ENCODE results near the gene TNIP2. TPM values are rescaled to one million over a fixed set of nuclear protein-coding genes. Genes with fewer than 3 reads are reported as not detected.
A peak's percentile ranks its signal among the peaks of the same experiment; 100 is the strongest.
"Not testable (repeated sequence)": the region's sequence is repeated elsewhere in the genome, so short reads cannot be mapped to it uniquely, and the experiment has no call there.

TNIP2 gene
- total RNA-seq, 4 donors from 2014 or later = 135 to 255 (median 145) TPM

GRCh38 chr4:2744576-2745270 is 11.4 kb downstream of the TNIP2 start:
- Histone ChIP-seq H3K4me1 (peaks cover 0 to 18% (median 9%) of the 10 kb centered on the region in 4 donors), H3K4me3 (no peak overlapping the region), H3K9me3 (no peaks in the 10 kb centered on the region), H3K27ac (no peak overlapping the region), H3K27me3 (no peaks in the 10 kb centered on the region), H3K36me3 (peaks cover 0 to 69% (median 0%) of the 10 kb centered on the region in 3 donors)
- peak in 1 of 3 donors; percentile 47 for DNase-seq
- TF ChIP-seq POLR2A (IDR thresholded peaks at IDR 0.05) (no peak), CTCF (IDR thresholded peaks at IDR 0.05) (no peak)

GRCh38 chr4:2743518-2744445 is 12.4 kb downstream of the TNIP2 start:
- Histone ChIP-seq H3K27me3 (no peaks in the 10 kb centered on the region), H3K4me3 (no peak overlapping the region), H3K9me3 (no peaks in the 10 kb centered on the region), H3K36me3 (peaks cover 0 to 69% (median 0%) of the 10 kb centered on the region in 3 donors), H3K27ac (no peak overlapping the region), H3K4me1 (peaks cover 0 to 18% (median 9%) of the 10 kb centered on the region in 4 donors)
- DNase-seq = peak in 1 of 3 donors; percentile 61
- TF ChIP-seq CTCF (IDR thresholded peaks at IDR 0.05) (no peak), POLR2A (IDR thresholded peaks at IDR 0.05) (no peak)

GRCh38 chr4:2742823-2743517 is 13.2 kb downstream of the TNIP2 start:
- H3K36me3 ChIP-seq = peaks cover 0 to 69% (median 0%) of the 10 kb centered on the region in 3 donors
- H3K4me3 ChIP-seq = no peak overlapping the region

GRCh38 chr4:2742081-2742822 is 13.9 kb downstream of the TNIP2 start:
- H3K27me3 ChIP-seq = no peaks in the 10 kb centered on the region
- TF ChIP-seq CTCF (IDR thresholded peaks at IDR 0.05) = no peak
- no peak for TF ChIP-seq POLR2A (IDR thresholded peaks at IDR 0.05)
- no peaks in the 10 kb centered on the region for H3K9me3 ChIP-seq
- H3K36me3 ChIP-seq = peaks cover 0 to 62% (median 0%) of the 10 kb centered on the region in 3 donors
- H3K27ac ChIP-seq = no peak overlapping the region
- peaks cover 0 to 16% (median 7%) of the 10 kb centered on the region in 4 donors for H3K4me1 ChIP-seq
- DNase-seq = no peak
- no peak overlapping the region for H3K4me3 ChIP-seq

More at GRCh38 chr4:2742823-2743517, 13.2 kb downstream of the TNIP2 start:
- Histone ChIP-seq H3K27ac (no peak overlapping the region), H3K9me3 (no peaks in the 10 kb centered on the region), H3K4me1 (peaks cover 0 to 18% (median 9%) of the 10 kb centered on the region in 4 donors), H3K27me3 (no peaks in the 10 kb centered on the region)
- TF ChIP-seq CTCF (IDR thresholded peaks at IDR 0.05) (no peak), POLR2A (IDR thresholded peaks at IDR 0.05) (no peak)
- DNase-seq = no peak

- Histone ChIP-seq H3K36me3 (peaks cover 0 to 55% (median 0%) of the 10 kb centered on the region in 3 donors), H3K9me3 (no peaks in the 10 kb centered on the region), H3K4me3 (no peak overlapping the region), H3K27me3 (no peaks in the 10 kb centered on the region), H3K4me1 (peaks cover 0 to 10% (median 5%) of the 10 kb centered on the region in 4 donors), H3K27ac (no peak overlapping the region)
- TF ChIP-seq CTCF (IDR thresholded peaks at IDR 0.05) (no peak), POLR2A (IDR thresholded peaks at IDR 0.05) (no peak)
- DNase-seq = no peak
These were observed 14.5 kb downstream of the TNIP2 start for GRCh38 chr4:2741626-2742025.

- H3K4me3 ChIP-seq, H3K27me3 ChIP-seq, H3K27ac ChIP-seq, DNase-seq, H3K4me1 ChIP-seq, H3K9me3 ChIP-seq: not testable (repeated sequence)
- H3K36me3 ChIP-seq = peaks cover 0 to 31% (median 0%) of the 10 kb centered on the region in 3 donors
These were observed 17.8 kb downstream of the TNIP2 start for GRCh38 chr4:2738296-2738695.

Measured in Peyer's patch (tissue), 4 donors.